Stimulated activated CD4-positive, alpha-beta T cell treated with anti-CD3 and anti-CD28 coated beads, Interleukin-1b, Interleukin-23, amount 100 ng/mL, for 24 hours (primary cell): ENCODE measurements around the gene SH3YL1.

Source experiments
- DNase-seq, 4 experiments: peaks; one replicate each; pipeline ENCODE4 v3.0.0-alpha.2; 2020; ENCODE audit warnings: low read depth in 4 of 4, low spot score in 1 of 4

Gene SH3YL1

DNA sequence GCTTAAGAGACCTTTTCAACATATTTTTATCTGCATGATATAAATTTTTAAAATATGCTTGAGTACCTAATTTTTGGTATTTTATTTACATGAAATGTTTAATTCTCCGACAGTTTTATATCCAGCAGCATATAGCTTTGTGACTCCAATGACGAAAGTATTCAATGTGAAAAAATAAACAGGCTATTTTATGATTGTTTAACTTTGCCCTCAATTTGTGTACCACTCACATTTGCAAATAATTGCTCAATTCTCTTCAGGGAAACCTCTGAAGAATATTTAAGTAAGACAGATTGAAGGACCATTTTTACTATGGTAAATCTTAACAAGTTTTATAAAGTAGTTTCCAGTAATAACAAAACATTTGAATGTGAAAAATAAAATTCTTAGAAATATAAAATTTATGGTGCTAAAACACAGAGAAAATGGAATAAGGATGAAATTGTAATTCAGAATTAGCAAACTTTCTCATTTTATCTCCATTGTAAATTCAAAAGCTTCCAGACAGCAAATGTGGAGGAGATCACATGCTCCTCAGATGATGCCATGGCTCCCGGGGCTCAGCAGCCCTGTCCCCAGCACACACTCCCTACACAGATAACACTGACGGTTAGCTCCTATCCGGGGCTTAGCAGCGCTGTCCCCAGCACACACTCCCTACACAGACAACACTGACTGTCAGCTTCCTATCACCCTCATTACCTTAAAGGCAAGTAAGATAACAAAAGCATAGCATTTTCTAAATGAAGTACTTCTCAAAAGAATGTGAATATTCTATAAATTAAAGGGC, 39.7 kb downstream of the SH3YL1 start:
- no peak for DNase-seq

DNA sequence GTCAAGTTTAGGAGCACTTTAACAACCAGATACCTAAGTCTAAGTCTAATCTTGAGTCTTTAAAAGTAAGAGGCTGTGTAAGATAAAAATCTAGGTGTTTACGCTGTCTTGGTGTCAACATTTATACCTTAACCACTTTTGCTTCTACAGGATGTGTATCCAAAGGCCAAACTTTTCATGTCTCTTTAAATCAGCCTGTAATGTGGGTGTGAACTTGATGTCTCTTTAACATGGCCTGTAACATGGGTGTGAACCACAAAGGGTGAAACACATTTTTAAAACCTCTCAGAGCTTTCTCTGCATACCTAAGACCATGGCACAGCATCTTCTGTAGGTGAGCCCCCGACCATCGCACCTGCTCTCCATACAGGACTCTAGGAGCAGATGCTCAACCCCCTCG, 40.4 kb downstream of the SH3YL1 start:
- DNase-seq: no peak

DNA sequence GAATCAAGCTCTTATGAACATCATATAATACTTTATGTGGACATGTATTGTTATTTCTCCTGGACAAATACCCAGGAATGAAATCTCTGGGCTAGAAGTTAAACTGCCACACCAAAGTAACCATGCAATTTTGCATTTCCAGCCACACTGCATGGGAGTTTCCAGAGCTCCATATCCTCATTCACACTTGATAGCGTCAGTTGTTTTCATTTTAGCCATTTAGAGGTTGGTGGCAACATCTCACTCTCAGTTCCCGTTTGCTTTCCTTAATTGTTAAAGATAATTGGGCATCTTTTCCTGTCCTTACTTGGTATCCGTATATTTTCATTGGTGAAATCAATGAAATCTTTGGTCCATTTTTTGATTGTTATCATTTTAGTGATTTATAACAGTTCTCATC, 47.8 kb downstream of the SH3YL1 start:
- no peak for DNase-seq

DNA sequence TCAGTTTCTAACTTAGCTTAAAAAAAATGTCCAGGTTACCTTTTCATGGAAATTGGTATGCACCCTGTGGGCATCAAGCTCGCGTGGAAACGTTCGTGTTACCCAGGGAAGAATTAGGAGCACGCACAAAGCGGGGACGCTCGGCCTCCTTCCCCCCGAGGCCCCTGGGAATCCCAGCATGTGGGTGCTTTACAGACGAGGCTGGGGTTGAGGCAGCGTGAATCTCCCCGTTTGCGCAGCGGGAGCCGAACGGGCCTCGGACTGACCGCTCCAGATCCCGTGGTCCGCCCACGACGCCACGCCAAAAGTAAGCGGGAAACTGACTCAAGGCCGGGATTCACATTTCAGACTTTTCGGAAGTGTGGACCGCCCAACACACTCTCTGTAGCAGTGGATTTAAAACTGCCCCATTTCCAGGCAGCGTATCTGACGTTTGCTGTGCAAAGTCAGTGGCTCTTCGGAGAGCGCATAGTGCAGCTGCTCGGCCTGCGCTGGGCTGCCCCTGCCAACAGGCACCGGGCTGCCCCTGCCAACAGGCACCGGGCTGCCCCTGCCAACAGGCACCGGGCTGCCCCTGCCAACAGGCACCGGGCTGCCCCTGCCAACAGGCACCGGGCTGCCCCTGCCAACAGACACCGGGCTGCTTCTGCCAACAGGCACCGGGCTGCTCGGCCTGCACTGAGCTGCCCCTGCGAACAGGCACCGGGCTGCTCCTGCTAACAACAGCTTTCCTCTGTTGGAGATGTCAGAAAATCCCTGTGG, 49.7 kb downstream of the SH3YL1 start:
- no peak for DNase-seq

DNA sequence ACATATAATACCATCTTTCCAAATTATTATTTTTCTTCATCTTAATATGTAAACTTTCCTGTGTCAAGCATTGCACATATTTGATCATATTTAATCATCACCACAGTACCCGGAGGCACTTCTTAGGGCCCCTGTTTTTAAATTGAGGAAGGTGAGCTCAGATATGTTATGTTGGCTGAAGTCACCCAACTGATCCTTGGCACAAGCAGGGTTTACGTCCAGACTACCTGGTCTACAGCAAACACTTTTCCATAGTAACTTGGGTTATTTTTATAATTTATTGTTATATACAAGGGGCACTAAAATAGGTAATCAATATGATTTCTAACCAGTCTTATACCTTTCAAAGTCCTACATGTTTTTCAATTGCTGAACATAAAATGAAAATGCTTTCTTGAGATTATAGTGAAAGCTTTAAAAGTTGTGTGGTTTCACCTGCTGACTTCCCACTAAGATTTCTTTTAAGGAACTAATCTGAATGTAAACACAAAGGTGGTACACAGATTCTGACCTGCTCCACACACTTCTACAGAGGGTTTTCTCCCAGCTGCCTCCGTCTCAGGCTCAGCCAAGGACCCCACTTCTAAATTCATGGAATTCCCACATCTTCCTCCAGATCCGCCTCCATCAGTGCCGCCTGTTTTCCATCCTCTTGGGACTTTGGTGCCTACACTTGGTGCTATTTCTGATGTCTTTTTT, 52.2 kb downstream of the SH3YL1 start:
- DNase-seq: no peak

DNA sequence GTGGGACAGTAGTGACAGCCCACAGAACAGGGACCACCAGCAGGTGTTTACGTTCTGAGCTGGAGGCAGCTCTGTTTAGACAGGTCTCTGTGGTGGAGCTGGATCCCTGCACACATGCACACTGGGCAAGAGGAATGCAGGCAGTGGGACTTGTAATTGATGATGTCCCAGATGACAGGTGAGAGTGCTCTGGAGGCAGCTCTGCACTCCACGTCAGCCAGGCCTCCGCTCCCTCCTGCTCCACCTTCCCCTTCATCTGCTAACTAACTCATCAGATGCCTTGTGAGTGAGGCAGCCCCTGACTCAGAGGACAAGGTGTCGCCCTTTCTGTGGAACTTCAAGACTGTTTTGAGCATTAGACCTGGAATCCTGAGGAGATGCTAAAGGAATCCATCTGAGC, 53.2 kb downstream of the SH3YL1 start:
- DNase-seq: no peak

DNA sequence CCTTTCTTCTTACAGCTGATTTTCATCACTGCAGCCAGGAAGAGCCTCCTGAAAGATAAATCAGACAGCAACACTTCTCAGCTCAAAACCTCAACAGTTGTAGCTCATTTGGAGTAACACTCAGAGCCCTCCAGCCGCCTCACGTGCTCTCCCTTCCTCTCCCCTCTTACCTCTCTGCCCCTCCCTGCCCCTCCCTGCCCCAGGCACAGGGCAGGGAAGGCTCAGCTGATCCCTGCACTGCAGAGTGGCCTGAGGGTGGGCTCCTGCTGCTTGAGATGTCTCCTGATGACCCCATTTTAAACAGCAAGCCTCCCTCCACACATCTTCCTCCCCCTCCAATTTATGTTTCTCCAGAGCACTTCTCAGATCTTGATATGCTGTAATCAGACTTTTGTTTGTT, 54.4 kb downstream of the SH3YL1 start:
- no peak for DNase-seq

DNA sequence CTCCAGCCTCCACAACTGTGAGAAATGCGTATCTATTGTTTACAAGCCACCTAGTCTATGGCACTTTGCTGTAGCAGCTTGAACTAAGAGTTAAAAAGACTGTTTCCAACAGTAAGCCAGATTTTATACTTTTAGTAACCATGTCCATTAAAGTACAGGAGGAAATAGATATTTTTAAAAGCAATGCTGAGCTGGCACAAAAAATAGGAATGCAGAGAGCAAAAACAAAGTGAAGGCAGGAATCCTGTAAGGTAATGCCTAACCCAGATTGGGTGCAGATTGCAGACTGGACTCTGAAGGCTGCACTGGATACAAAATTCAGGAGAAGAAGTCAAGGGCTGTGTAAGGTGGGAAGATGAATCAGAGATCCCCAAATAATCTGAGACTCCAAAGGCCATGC, 55.5 kb downstream of the SH3YL1 start:
- DNase-seq: no peak

DNA sequence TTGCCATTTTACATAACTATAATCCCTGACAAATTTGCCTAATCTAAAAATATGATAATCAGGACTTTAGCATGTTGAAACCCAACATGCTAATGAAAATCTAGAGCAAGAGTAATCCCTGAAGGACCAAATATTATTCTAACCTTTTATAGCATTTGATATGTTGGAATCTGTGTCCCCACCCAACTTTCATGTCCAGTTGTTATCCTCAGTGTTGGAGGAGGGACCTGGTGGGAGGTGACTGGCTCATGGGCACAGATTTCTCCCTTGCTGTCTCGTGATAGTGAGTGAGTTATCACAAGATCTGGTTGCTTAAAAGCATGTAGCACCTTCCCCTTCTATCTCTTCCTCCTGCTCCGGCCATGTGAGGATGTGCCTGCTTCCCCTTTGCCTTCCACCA, 59.8 kb downstream of the SH3YL1 start:
- no peak for DNase-seq

DNA sequence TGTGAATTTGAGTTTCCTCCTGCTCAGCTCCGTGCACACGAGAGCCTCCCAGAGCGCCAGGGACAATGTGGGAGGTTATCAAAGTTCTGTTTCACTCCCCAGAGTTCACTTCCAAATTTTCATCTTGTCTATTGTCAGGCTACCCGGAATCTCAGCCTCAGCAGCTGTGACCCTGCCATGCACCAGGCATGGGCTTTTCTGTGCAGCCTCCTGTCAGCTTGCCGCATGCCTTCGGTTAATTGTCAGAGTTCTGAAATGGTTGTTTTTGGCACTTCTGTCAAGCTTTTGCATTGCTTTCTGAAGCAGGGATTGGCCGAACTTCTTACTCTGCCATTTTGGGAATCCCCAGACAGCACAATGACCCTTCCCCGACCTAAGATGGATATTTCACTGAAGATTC, 60.4 kb downstream of the SH3YL1 start:
- DNase-seq: no peak

DNA sequence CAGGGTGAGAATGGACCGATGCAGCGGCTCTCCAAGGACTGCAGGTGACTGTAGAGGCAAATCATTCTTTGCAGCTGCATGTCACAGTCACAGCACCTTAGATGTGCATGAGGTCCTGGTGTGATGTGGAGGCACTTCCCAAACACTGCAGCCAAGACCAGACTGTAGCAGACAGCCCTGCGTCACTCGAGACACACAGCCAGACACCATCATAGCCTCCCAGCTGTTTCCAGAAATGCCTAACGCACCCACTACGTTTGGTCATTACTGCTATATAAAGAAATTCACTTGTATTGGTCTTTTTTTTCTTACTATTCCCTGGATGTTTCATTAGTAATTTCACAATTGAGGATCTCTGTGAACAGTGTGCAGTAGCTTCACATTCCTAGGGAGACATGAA, 60.9 kb downstream of the SH3YL1 start:
- no peak for DNase-seq

DNA sequence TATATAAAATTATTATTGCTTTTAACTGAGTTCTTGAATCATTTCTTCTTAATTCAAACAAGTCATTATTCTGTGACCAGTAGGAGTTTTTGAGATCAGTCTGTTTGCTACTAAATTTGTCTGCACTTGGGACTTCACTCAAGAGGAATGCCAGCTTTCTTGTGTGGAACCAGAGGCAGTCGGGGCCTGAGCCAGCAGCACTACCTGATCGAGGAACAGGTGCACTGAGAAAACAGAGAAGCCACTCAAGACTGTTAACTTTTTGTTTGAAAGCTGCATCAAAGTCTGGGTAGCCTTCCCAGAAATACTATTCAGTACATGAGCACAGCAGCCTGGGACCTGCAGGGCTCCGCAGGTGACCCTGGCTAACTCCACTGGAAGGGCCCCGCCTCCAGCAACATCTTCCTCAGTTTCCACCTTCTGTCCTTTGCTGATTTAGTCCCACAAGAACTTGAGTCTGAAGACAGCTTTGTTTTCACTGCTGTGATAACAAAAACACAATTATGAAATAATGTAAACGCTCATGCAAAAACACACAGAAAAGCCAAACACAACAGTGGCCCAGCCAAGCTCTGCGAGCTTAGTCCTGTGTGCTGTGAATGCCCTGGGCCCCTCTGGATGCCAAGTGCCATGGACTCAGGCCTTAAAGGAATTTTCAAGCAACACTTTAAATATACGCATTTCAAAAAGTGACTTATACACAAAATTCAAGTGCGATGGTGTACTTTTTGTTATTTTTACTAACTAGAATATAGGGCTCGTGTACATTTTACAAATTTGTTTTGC, 62.0 kb downstream of the SH3YL1 start:
- no peak for DNase-seq

DNA sequence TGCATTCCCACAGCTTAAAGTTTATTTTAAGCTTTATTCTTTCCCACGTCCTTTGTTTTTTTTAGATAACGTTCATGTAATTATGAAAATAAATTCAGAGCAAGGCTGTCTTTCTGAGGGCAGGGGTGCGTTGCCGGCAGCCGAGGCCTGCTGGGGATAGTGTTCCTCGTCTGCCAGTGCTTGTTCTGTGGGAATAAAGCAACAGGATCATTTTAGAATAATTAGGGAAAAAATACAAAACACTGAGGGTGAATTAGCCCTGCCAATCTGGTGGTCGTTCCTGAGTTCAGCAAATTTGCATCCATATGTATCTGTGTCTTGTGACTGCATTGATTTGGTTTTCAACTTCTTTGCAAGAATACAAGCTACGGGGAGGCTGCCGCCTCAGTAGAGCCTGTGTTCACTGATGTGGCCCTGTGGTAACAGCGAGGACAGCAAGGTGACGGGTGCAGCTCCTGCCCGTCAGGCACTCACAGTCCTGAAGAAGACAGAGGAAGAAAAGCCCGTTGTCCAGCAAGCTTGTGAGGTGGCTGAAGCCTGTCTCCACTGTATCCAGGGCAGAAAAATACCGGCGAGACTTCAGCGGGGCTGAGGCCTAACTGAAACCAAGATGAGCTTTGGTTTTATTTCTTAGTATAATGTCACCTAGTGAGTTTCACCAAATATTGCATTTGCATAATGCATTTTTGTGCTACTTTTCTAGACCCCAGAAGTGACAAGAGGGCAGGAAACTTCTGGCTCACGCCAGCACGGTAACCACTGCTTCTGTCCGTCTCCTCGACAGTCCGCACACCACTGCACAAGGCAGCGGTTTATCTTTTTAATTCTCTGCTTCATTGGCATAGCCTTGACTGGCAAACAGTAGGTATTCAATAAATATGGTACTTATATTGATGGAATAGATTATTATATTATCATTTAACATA, 64.5 kb downstream of the SH3YL1 start:
- no peak for DNase-seq

DNA sequence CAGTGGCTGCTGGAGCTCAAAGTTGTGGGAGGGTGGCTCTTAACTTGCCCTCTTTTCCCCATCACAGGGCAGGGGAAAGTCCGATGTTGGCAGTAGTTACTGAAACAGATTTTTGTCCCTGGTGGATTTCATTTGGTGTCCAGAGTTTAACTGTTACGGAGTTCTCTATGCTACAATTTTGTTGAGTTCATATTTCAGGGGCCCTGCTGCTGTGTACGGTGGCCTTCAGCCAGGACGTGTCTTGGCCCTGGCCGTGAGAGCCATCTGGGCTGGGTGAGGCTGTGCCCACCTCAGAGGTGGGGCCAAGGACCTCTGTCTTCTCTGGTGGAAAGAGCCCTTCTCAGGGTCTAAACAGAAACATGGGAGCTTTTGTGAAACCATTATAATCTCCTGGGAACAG, 67.4 kb downstream of the SH3YL1 start:
- no peak for DNase-seq

DNA sequence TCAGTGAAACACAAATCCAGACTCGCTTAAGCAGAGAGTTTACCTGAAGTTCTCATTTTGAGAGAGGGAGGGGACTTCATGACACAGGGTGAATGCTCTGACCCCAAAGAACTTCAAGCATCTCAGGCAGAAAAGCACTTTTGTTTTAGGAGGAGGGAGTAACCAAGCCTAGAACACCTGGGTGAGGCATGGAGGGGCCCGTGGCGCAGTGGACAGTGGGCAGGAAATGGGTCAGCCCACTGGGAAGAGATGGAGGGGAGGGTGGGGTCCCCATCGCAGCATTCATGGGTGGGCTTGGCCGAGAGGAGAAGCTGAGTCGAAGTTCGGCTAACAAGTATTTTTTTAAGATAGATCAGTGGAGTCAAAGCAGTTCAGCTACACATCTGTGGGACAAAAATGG, 67.9 kb downstream of the SH3YL1 start:
- no peak for DNase-seq

DNA sequence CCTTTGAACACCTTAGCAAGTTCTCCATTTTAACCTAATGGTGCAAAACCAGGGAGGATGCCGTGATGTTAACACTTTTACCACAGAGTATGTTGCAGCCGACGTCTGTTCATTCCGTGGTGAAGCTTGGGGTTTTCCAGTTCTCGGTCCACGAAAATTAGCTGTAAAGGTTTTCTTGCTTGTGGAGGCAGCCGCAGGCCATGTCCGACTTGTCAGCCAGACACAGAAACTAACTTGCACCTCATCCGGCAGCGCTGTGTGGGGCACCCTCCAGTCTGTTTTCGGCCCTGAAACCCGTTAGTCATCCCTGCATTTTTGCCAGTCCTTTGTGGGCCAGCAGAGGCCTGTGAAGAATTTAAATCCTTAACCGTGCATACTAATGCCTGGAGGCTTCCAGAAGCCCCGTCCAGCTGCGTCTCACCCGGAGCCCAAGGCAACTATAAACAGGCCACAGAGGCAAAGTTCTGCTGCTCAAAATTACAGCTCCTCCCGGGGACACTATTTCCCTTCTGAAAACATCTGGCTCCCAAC, 70.6 kb downstream of the SH3YL1 start:
- DNase-seq: no peak

DNA sequence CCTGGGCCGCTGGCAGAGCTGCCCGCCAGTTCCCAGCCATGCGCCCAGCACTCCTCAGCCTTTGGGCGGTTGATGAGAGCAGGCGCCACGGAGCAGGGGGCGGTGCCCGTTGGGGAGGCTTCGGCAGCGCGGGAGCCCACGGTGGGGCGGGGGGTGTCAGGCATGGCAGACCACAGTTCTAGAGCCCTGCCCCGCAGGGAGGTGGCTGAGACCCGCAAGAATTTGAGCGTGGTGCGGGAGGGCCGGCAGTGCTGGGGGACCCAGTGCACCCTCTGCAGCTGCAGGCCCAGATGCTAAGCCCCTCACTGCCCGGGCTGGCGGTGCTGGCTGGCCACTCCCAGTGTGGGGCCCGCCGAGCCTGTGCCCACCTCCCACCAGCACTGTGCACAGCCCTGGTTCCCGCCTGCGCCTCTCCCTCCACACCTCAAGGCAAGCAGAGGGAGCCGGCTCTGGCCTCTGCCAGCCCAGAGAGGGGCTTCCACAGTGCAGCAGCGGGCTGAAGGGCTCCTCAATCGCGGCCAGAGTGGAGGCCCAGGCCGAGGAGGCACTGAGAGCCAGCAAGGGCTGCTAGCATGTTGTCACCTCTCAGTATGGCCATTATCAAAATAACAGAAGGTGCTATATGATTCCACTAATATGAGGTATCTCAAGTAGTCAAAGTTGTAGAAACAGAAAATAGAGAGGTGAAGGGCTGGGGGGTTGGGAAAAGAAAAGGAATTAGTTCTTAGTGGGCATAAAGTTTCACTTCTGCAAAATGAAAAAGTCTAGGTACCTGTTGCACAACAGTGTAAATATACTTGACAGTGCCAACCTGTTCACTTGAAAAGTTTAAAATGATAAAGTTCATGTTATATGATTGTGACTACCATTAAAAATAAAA, 72.3 kb downstream of the SH3YL1 start:
- no peak for DNase-seq

DNA sequence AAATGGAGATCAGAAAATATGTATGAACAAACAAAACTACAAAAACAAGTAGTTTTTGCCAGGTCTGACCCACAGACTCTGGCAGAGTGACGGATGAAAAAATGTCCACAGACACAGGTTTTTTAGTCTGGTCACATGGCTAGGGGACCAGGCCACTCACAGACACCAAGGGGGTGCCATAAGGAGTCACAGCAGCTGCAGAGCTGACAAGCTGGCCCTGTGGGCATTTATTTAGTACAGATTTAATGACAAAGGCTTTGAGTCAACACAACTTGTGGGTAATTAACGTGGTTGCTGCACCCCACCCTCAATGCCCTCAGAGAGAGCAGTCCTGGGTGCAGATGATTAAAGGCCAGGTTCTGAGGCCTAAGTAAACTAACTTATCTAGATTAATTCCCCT, 76.0 kb downstream of the SH3YL1 start:
- no peak for DNase-seq

DNA sequence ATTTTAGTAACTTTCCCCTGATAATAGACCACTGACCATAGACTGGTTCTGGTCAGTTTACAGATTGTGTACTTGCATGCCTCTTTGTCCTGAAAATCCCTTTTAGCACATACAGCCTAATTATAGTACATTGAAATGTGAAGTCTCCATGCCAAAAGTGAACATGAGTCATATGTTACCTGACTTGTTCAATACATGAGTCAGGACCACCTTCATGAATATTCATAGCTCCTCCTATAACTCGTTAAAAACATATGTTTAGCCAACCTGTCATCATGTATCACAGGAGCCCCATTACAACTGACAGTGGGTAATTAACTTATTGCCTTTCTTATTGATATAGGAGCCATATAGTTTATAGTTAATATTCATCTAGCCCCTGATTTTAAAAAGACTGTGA, 78.6 kb downstream of the SH3YL1 start:
- no peak for DNase-seq
